HG03097 (cell line): ENCODE measurements around the gene FUT9.

ENCODE experiments used
- ATAC-seq: cut with Tn5 transposase; IDR thresholded peaks from one replicate; pipeline ENCODE4 v1.9.1; 2021; ENCODE audit not compliant: unreplicated experiment, low FRiP score

Gene FUT9

DNA sequence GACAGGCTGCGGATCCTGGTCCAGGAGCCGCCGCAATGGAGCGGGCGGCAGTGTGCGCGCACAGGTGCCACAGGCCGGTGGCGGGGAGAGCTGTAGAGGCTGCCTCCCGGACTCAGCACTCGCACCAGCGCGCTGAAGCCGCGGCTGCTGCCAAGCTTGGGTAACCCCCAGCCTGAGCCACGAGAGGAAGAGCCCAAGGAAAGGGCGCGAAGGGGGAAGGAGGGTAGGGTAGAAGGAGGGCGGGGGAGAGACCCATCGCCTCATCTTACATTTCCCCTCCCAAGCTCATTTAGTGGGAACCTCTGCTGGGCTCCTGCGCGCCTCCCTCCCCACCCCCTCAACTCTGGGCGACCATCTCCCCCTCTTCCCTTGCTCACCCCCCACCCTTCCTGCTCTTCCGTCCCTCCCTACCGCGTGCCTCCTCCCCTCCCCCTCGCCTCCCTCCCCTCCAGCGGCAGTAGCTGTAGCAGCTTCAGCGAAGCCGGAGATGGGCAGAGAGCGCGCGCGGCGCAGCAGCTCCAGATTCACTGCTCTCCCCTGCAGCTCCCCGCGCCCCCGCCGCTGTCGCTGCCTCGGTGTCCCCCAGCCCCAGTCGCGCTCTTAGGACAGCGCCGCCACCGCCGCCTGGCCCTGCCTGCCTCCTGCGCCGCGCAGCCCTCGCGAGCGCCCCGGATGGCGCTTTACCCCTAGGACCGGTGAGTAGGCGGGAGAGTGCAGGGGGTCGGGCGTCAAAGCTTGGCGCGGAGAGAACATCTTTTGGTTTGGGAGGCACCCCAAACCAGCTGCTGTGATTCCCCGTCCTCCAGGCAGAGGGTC lies at the start of gene FUT9:
Gene FUT9, plus strand, starts transcription at position 457 of the 816 bp plus-strand sequence. CDS start 187,182 bp downstream, outside the sequence.
- ATAC-seq: no peak

- no peak for ATAC-seq
Observed at GRCh38 chr6:95967594-95967993, 48.2 kb upstream of the FUT9 start.

- ATAC-seq: no peak
Observed at GRCh38 chr6:95973976-95974375, 41.8 kb upstream of the FUT9 start.

GRCh38 chr6:95978230-95978629 lies 37.5 kb upstream of the FUT9 start:
- ATAC-seq: no peak

GRCh38 chr6:95991906-95992305 lies 23.9 kb upstream of the FUT9 start:
- ATAC-seq: no peak

- ATAC-seq: no peak
Observed at GRCh38 chr6:95994151-95994550, 21.6 kb upstream of the FUT9 start.

GRCh38 chr6:95998133-95998532 lies 17.6 kb upstream of the FUT9 start:
- ATAC-seq: no peak

- no peak for ATAC-seq
Observed at GRCh38 chr6:96001891-96002575, 13.7 kb upstream of the FUT9 start.

GRCh38 chr6:96002576-96002910 lies 13.2 kb upstream of the FUT9 start:
- ATAC-seq: no peak

GRCh38 chr6:96002912-96003311 lies 12.9 kb upstream of the FUT9 start:
- no peak for ATAC-seq

- no peak for ATAC-seq
Observed at GRCh38 chr6:96007663-96008062, 8.1 kb upstream of the FUT9 start.

- ATAC-seq: no peak
Observed at GRCh38 chr6:96013531-96013930, 2.2 kb upstream of the FUT9 start.

GRCh38 chr6:96014846-96015517 lies 792 bp upstream of the FUT9 start:
- ATAC-seq: no peak

- ATAC-seq: no peak
Observed at GRCh38 chr6:96016334-96017069, 728 bp downstream of the FUT9 start.

DNA sequence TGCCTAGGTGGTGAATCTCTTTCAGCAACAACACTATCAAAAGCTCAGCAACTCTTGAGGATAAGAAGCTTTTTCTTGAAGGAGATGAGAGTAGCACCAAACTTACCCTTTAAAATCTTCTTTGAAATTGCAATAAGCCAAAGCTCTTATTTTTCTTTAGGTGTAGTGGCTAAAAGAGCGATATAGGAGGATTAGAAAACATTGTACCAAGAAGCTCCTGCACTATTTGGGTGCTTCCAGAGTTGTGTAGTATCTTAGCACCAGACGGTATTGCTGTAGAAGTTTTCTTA lies 1.2 kb downstream of the FUT9 start:
- no peak for ATAC-seq

- no peak for ATAC-seq
Observed at GRCh38 chr6:96022225-96022624, 6.5 kb downstream of the FUT9 start.

DNA sequence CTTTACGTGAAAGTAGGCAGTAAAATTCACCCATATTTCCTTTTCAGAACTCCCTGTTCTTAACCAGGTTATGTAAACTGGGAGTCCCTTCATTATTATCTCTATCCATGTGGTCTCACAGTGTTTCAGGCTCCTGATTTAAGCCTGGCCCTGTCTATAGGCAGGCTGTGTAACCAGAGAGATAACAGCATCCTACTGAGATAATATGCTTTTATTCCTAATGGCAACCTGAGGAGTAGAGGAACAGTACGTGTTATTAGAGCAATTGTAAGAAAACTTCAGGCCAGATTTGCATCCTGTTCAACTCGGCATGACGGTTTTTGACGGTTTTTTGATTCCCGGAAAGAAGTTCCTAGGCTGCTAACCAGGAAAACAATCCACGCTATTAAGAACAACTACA lies 16.9 kb downstream of the FUT9 start:
- ATAC-seq: no peak

GRCh38 chr6:96051555-96051954 lies 35.8 kb downstream of the FUT9 start:
- ATAC-seq: no peak

GRCh38 chr6:96058082-96058481 lies 42.3 kb downstream of the FUT9 start:
- no peak for ATAC-seq

GRCh38 chr6:96059586-96059985 lies 43.8 kb downstream of the FUT9 start:
- ATAC-seq: no peak

DNA sequence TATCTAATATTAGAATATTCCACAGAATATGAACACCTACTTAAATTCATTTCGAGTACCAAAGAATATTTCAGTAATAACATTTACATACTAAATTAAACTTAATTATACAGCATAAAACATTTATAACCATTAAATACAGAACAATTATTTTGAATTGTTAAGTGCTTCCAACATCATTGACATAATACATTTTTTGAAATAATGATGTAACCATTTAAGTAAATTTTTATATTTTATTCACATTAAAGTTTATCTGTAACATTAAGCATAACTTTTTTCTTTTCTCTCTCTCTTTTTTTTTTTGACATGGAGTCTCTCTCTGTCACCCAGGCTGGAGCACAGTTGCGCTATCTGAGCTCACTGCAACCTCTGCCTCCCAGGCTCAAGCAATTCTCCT lies 44.5 kb downstream of the FUT9 start:
- no peak for ATAC-seq
